ENCODE measurements around the gene JARID2.

Gene JARID2

DNA sequence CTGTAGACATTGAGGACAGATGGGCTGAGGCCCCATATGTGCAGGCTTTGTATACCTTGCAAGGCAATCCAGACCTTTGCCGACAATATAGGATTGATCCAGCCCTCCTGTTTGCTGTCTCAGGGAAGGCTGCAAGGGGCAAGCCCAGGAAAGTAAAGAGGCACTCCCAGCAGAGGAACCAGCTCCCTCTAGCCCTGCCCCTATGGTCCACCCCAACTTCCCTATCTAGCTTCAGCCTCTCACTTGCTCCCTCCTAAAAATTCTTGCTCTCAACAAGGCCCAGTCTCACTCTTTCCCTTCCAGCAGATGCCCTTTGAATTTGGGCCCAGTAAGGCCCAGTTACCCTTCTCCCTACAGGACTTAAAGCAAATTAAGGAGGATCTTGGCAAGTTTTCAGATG lies 92.6 kb downstream of the JARID2 start:
- DNase-seq = no peak

DNA sequence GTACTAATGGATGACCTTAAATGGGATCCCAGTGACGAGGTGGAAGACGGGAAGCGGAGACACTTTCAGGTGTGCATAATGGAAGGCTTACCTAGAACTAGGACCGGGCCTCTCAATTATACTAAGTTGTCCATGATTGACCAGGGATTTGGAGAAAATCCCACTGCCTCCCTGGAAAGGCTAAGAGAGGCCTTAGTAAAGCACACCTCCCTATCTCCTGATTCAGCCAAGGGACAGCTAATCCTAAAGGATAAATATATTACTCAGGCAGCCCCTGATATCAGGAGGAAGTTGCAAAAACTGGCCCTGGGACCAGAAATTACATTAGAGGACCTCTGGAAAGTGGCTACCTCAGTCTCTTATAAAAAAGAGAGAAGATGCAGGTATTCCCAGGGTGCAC lies 93.2 kb downstream of the JARID2 start:
- no peak for DNase-seq

DNA sequence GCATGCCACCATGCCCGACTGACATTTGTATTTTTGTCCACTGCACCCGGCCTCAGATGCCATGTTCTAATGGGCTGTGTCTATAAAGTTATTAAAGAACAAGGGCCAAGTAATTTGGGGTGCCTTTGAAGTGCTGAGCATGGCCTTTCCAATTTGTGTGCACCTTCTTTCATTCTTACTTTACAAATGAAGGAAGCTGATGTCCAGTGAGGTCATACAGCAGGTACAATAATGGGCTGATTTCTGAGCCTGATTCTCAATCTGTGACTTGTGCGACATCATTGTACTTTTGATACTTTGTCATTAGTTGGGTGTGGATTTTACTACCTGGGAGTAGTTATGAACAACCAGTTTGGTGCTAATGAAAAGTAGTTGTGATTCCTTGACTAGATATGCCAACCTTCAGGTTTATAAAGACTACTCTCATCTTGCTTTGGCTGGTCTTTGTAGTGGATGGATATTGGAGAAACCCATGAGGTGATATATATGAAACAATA lies 94.3 kb downstream of the JARID2 start:
- DNase-seq = no peak

DNA sequence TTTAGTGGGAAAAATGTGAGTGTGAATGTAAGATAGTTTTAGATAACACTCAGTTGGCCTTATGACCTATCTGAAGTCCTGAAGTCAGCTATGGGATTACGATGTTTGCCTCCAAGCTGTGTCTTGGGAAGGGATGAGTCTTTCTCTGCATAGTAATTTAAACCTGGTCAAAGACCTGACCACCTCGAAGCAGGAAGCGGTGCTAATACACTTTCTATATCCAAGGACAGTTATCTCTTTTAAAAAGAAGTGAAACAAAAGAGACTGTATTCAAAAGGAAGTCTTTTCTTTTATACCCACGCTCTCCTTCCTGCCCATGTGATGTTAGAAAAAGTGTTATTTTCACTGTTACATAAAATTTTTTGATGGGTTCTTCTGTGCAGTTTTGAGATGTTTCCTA lies 94.9 kb downstream of the JARID2 start:
- DNase-seq = no peak

DNA sequence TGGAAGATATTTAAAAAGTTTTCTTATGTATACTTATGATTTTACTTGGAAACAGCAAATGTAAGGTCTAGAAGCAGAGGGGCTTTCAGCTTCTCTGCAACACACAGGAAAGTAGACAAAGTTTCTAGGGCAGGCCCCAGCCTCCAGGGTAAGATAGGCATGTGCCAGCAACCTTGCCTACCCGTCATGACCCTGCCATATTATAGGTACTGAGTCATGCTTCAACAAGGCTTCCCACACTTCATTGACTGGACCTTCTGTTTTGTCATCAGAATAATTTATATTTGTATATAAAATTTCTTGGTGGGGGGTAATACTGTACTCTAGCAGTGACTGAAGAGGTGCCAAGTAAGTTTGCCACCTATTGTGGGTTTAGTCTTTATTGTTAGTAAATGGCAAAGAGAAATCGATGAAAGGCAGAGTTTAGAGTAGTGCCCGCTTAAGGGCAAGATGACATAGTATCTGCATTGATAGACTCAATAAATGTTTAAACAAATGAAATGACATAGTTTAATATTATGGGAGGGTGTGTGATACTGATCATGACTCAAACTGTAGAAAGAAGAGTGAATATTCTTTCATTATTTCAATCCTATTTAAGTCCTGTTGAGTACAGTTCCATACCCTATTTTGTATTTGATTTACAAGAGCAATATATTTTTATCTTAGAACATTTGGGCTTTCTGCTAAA lies 95.6 kb downstream of the JARID2 start:
- no peak for DNase-seq

DNA sequence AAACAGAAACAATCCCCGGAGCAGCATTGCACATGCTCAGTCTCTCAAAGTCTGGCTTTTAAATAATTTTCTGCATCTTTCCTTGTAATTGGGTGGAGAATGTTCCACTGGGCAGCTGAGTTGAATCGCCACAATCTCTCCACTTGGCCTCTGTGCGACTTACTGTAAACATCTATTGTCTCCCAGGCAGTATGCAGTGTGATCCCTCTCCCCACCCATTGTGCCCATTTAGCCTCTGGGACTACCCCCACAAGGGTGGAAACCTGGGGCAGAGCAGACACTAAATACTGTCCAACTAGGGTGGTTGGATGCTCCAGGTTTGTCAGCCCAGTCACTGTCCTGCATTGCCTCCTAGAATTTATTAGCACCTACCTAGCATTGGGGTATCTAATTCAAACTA lies 96.2 kb downstream of the JARID2 start:
- DNase-seq = no peak

DNA sequence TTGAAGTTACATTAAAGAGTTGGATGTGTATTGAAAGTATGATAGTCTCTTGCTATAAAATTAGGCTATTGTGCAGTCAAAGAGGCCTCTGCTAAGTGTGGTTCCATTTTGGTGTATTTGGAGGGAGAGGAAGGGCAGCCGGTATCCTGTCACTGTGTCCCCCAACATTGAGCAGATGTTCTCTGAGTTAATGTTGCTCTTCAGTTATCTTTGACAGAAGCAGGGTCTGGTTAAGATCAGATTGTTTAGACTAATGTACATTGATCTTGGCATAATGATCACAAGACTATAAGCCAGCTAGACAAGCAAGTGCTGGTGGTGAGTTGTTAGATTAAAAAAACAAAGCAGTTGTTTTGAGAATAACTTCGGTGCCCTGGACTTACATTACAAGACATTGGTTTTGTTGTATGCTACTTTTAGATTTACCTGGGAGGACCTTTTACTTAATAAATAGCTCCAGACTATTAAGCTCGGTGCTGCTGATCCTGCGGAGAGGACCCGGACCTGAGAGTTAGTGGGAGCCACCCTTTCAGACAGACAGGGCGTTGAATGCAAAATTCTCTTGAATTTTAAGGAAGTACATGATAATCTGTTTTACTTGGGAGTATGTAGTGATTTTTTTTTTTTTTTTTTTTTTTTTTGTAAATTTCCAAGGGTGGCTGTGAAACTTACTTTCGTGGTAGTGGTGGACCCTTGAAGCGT lies 97.8 kb downstream of the JARID2 start:
- DNase-seq = no peak

DNA sequence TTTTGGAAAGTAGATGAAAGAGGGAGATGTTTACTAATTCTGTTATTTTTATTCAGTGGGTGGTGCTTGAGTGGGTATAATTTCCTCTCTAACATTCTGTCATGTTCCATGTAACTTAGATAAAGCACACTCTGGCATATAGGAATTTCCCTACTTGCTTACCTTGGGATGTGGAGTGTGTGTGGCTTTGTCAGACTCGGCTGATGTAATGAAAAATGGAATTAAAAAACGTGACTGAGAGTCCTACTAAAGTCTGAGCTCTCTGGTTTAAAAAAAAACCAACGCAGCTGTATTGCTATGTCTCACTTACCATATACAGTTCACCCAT lies 98.3 kb downstream of the JARID2 start:
- no peak for DNase-seq

DNA sequence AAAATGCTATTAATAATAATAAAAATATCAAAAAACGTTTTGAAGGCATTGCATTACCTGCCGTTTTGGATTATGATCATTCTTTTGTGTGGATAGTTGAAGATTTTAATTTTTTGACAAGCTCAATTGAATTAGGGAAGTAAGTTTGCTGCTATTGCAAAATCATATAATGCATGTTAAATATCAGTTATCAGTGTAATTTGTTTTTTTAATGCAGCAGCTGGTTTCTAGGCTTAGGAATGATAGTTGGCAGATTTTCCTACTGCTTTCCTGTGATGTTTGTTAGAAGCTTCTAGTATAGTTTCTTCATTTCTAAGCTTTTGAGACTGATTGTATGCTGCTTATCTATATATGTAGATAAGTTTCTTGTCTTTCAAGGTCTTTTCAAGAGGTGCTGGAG lies 99.0 kb downstream of the JARID2 start:
- DNase-seq = no peak

DNA sequence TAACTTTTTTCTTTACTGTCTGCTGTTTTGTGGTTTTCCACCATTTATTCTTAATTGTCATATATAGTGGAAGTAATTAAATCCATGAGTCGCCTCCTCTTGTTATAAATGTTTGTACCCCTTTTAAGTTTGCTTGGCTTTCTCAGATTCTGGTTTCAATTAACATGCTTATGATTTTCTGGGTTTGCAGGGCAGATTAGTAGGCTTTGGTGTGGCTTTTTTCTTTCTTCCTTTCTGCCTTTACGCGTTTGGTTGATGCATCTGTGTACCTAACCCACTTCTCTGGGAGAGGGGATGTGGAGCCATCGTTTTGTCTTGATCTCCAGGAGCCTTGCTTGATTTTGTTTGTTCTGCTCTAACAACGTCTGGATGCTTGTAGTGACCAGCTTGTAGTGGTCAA lies 100.4 kb downstream of the JARID2 start:
- no peak for DNase-seq

DNA sequence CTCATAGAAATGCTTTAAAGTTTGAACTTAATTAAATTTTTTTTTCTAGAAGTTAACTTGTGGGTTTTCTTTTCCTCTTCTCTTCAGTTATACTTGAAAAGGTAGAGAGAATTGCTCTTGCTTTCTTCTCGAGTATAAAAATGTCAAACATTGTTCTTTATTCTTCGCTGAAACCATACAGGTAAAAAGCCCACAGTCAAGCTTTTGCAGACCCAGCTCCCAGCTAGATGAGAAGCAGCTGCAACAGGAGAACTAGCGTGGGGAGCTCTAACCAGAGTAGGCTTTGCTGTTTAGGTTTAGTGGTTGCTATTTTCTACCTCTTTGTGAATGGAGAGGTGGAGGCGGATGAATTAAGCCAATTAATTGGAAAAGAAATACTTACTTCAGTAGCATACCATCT lies 102.7 kb downstream of the JARID2 start:
- no peak for DNase-seq

DNA sequence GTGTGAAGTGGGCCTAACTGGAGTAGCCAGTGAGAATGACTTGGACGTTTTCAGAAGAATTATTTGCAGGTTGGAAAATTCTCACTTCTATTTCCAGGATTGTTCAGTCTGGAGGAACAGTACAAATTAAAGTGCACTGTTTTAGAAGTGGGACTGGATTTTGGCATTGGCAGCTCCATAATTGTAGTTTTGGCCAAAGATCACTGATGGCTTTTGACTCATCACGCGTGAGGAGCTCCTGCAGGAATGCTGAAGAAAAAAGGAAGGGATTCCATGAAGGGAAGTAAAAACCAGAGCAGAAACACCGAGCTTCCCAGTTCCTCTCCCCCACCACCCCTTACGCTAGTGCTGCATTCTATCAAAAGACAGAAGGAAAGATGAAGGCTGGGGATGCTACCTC lies 103.5 kb downstream of the JARID2 start:
- no peak for DNase-seq

DNA sequence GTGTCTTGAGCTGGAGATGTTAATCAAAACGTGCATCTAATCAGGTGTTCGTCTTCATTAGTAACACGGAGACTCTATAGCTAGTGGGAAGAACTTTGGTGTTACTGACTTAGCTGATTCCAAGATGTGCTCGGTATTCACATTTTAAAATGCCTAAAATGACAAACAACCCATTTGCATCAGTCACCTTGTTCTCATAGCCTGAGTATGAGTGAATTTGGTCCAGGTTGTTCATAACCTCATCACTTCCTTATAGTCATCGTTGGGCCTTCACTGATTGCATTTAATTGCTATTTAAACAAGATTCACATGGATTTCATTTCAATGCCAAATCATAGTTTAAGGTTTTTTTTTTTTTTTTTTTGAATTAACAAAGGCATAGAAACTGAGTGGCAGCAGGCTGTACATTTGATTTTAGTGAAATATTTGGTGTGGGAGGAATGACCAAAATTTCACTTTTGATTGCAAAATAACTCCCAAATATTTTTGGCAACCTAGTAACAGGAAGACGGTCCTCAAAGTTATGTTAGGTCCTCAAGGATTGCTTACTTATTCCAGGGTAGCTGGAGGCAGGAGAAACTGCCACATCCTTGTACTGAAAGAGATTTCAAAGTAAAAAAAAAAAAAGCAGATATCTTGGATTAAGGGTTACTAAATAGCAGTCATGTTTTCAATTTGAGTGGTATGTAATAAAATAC lies 104.7 kb downstream of the JARID2 start:
- DNase-seq = no peak

DNA sequence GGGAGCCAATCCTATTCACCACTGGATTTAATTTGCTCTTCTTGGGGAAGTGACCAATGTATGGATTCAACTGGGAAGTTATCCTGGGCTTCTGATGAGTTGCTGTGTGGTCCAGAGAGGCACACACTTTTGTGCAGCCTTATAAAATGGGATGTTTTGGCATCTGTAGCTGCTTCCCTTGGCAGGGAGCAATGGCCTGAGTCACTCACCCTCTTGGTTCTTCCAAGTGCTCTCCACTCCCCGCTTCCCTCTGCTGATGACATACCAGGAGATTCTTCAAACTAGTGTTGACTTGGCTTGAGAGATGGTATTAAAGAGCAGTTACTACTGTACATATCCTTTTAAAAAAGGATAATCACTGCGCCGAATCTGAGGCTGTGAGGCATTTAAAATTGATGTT lies 105.8 kb downstream of the JARID2 start:
- no peak for DNase-seq

DNA sequence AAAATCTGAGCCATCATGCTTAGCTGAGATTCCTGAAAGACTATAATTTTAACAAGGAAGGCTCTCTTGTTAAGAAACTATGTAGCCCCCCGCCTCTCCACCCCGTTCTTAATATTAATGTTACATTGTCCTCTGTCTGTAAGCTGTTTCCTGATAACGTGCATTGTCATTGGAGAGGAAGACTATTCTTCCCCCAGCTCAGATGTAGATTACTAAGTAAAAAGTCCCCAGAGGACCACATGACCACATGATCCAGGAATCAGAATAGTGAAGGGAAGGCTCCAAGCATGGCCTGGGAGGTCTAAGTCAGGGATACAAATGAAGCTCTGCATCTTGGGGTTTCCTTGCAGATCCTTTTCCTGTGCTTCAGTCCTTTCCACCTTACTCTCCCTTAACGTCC lies 106.4 kb downstream of the JARID2 start:
- no peak for DNase-seq

DNA sequence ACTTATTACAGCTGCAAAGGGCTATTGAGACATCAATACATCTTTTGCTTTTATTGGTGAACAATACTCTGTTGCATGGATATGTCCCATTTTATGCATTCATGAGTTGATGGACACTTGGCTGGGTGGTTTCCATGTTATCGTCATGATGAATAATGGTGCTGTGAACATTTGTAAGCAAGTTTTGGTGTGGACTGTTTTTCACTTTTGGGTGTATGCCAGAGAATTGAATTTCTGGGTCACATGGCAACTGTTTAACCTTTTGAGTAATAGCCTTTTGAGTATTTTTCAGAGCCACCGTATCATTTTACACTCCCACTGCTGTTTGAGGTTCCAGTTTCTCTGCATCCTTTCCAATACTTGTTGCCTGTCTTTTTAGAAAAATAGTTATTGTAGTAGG lies 107.0 kb downstream of the JARID2 start:
- DNase-seq = no peak

DNA sequence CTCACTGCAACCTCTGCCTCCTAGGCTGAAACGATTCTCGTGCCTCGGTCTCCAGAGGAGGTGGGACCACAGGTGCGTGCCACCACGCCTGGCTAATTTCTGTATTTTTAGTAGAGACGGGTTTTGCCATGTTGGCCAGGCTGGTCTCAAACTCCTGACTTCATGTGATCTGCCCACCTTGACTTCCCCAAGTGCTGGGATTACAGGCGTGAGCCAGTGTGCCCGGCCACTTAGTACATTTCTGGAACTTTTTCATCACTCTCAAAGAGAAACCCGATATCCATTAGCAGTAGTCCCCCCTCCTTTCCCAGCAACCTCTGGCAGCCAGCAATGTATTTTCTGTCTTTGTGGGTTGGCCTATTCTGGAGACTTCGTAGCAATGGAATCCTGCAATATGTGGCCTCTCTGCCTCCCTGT lies 109.8 kb downstream of the JARID2 start:
- DNase-seq = no peak

DNA sequence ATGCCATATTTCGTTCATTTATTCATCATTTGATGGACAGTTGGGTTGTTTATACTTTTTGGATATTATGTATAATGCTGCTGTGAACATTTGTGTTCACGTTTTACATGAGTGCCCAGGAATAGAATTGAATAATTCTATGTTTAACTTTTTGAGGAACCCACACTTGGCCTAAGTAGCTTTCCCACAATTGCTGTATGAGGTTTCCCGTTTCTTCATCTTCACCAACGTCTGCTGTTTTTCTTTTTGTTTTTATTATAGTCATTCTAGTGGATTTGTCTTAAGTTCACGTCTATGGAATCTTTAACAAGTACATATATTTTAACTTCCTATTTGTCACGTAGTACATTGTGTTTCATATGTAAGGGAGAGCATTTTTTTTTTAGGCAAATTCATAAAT lies 110.3 kb downstream of the JARID2 start:
- DNase-seq = no peak

DNA sequence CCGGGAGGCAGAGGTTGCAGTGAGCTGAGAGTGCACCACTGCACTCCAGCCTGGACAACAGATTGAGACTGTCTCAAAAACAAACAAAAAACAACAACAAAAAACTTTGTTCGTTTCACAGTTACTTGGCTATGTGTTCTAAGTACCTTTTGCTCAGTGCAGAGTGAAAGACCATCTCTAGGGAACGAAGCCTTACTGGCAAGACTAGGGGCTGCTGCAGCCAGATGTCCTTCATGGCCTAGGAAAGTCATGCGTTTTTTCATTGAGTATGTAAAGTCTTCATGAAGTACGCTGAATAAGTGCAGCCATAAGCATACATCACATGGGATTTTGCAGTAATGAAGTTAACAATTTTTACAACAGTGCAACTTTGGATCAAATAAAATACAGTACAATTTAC lies 111.1 kb downstream of the JARID2 start:
- DNase-seq = no peak

DNA sequence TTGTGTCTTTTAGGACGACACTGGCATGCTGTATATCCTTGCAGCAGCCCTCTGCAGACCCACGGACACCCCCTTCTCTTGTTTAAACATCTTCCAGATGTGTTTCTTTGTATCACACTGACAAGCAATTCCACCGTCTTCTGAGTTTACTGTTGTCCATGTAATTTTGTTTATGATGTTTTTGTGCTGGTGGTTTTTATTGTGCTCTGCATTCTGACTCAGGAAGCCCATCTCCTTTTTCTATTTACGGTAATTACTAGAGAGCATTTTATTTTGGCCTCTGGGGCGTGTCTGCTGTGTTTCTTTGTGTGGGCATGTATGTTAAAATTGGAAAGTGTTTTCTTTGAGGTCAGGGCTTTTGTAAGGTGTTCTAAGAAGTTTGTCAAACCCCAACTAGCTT lies 111.9 kb downstream of the JARID2 start:
- no peak for DNase-seq

DNA sequence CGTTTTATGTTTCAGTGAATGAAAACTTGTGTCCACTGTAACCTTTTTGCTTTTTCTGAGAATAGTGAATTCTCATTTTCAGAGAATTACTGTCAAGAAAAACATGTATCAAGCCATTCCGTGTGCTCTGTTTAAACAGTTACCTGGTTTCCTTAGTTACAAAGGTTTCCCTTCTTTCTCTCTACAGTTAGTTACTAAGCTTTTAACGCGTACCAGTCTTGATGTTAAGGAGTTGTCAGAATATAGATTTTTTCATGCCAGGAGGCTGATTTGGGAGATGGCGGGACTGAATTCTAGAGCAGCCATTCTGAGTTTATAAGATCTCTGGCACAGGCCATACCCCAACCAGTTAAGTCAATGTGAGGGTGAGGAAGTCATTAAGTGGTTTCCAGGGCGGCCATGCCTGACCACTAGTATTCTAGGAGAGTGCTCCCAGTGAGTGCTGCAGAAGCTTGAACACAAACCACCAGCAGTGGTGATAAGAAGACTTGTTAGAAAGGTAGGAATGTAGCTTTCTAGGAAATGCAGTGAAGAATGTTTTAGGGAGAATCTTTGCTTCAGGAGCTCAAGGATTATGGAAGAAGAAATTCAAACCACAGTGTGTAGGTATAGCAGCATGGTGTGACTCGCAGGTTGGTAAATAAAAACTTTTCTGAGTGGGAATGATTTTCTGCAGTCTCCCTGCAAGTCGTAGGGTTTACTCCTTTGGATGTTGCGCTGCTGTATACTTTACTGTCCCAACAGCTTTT lies 112.9 kb downstream of the JARID2 start:
- DNase-seq = no peak

DNA sequence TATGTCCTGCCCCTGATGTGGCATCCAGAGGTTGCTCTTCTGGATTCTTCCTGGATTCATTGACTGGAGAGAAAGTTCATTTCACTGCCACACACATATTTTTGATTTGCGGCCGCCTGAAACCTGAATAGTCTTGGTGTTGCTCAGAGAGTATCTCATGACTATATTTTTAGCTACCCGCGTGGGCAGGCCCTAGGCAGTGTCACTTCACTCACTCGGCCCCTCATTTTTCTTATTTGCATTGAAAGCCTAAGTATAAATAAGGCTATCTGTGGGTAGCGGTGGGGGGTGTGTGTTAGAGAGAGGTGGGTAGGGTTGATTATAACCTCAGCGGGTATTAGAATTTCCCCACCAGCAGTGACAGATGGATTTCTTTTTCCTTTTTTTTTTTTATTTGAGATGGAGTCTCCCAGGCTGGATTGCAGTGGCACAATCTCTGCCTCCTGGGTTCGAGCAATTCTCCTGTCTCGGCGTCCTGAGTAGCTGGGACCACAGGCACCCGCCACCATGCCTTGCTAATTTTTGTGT lies 113.5 kb downstream of the JARID2 start:
- DNase-seq = no peak

DNA sequence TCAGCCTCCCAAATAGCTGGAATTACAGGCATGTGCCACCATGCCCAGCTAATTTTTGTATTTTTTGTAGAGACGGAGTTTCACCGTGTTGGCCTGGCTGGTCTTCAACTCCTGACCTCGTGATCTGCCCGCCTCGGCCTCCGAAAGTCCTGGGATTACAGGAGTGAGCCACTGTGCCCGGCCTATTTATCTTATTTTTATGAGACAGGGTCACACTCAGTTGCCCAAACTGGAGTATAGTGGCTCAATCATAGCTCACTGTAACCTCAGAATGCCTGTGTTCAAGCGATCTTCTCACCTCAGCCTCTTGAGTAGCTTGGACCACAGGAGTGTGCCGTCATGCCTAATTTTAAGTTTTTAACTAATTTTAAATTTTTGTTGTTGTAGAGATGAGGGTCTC lies 114.4 kb downstream of the JARID2 start:
- DNase-seq = no peak

All from activated naive CD4-positive, alpha-beta T cell treated with Interleukin-2 at 50 U/mL for 16 hours (primary cell).